Activated CD8-positive, alpha-beta T cell treated with anti-CD3 and anti-CD28 coated beads for 36 hours (primary cell): Measurements from ENCODE around the gene CCDC185. TPM values are rescaled to one million over a fixed set of nuclear protein-coding genes. Genes with fewer than 3 reads are reported as not detected.

Source experiments
- ATAC-seq: fragments of 200-7000 bp; cut with Tn5 transposase; one replicate; pipeline ENCODE4 v1.10.0; 2021; ENCODE audit warnings: mild to moderate bottlenecking, moderate library complexity
- CTCF ChIA-PET: fragments of 350-600 bp; sonication (Branson Sonifier 250); formaldehyde crosslinking; loops from one replicate; lab custom pipeline; 2021; ENCODE audit warnings: antibody characterized with exemption; lab: Charles Lee
- POLR2A ChIA-PET: fragments of 350-600 bp; sonication (Branson Sonifier 250); formaldehyde crosslinking; loops from one replicate; lab custom pipeline; 2021; ENCODE audit warnings: antibody characterized with exemption; lab: Charles Lee
- DNase-seq: peaks from one replicate; pipeline ENCODE4 v3.0.0-alpha.2; 2020
- H3K27ac Mint-ChIP-seq: one replicate; pipeline ENCODE4 v1.8.0; 2021; ENCODE audit warnings: mild to moderate bottlenecking, mixed read lengths
- H3K27me3 Mint-ChIP-seq: one replicate; pipeline ENCODE4 v1.8.0; 2021; ENCODE audit warnings: mixed read lengths
- H3K36me3 Mint-ChIP-seq: one replicate; pipeline ENCODE4 v1.8.0; 2021; ENCODE audit warnings: low read depth, mixed read lengths
- H3K4me1 Mint-ChIP-seq: one replicate; pipeline ENCODE4 v1.8.0; 2021; ENCODE audit warnings: low read depth, mixed read lengths
- H3K4me3 Mint-ChIP-seq: one replicate; pipeline ENCODE4 v1.8.0; 2021; ENCODE audit warnings: mild to moderate bottlenecking, moderate library complexity, mixed read lengths
- H3K9me3 Mint-ChIP-seq: one replicate; pipeline ENCODE4 v1.8.0; 2021; ENCODE audit warnings: mixed read lengths
- intact Hi-C: fragments of 100-400 bp; cut with micrococcal nuclease; formaldehyde crosslinking; loops from one replicate; pipeline ENCODE4 v1.10.0; 2022
- total RNA-seq, 2 experiments: library from RNA; stranded (reverse); gene quantifications; one replicate each; pipeline ENCODE4 v1.2.3, GENCODE V29; 2021
- TF ChIP-seq, protein P1 (sequence below): fragments of 200-600 bp; IDR thresholded peaks from one replicate; pipeline ENCODE4 v1.8.0; 2022; ENCODE audit warnings: antibody characterized with exemption, mild to moderate bottlenecking

Gene CCDC185
- total RNA-seq, 2 experiments from 2014 or later: not detected

DNA sequence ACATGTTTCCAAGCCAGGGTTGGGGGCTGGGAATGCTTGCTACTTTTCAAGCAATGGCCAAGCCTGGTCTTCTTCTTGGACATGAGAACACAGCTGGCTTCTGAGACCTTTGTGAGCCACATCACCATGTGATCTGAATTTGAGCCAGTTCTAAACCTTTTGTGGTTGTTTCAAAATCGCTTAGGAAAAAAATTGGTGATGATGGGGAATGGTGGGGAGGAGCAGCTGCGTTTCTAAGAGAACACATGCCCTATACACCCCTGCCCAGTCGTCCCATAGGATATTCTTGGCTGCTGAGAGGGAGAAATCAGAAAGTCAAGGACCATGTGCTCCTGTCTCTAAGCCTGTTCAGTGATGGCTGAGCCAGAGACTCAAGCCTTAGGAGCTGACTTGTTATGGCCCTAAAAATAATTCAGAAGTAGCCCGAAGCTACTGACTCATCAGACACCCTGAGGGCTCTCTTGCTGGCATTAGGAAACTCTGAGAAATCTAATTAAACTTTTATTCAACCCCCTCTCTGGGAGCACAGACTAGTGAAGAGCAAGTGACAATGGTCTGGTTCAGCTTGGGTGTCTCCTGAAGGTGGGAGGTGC is 30.5 kb downstream of the CCDC185 start:
- no peaks in the 10 kb centered on the region for H3K27me3 Mint-ChIP-seq
- no peak for ATAC-seq
- CTCF ChIA-PET: no interaction called here
- H3K4me3 Mint-ChIP-seq: no peak overlapping the region
- no peak overlapping the region for H3K27ac Mint-ChIP-seq
- DNase-seq: no peak
- H3K9me3 Mint-ChIP-seq: peaks cover 3% of the 10 kb centered on the region
- intact Hi-C loops: no loop called here
- TF ChIP-seq, protein P1, sequence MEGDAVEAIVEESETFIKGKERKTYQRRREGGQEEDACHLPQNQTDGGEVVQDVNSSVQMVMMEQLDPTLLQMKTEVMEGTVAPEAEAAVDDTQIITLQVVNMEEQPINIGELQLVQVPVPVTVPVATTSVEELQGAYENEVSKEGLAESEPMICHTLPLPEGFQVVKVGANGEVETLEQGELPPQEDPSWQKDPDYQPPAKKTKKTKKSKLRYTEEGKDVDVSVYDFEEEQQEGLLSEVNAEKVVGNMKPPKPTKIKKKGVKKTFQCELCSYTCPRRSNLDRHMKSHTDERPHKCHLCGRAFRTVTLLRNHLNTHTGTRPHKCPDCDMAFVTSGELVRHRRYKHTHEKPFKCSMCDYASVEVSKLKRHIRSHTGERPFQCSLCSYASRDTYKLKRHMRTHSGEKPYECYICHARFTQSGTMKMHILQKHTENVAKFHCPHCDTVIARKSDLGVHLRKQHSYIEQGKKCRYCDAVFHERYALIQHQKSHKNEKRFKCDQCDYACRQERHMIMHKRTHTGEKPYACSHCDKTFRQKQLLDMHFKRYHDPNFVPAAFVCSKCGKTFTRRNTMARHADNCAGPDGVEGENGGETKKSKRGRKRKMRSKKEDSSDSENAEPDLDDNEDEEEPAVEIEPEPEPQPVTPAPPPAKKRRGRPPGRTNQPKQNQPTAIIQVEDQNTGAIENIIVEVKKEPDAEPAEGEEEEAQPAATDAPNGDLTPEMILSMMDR: no peak
- POLR2A ChIA-PET: no interaction called here
- H3K4me1 Mint-ChIP-seq: no peaks in the 10 kb centered on the region
- no peaks in the 10 kb centered on the region for H3K36me3 Mint-ChIP-seq

DNA sequence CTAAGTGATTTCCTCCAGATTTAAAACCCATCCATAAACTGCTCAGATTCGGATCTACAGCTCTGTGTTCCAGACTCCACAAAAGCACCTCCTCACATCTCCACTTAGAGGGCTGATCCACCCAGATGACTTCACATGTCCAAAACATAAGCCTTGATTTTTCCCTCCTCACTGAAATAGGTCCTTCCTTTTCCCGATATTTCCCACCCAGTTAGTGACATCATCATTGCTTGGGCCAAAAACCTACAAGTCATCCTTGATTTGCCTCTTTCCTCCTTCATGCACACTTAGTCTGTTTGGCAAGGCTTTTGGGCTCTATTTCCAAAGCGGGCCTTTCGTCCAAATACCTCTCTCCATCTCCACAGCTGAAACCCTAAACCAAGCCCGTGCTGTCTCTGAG is 32.3 kb downstream of the CCDC185 start:
- POLR2A ChIA-PET: no interaction called here
- intact Hi-C loops: no loop called here
- no peaks in the 10 kb centered on the region for H3K4me1 Mint-ChIP-seq
- no peak overlapping the region for H3K4me3 Mint-ChIP-seq
- no peaks in the 10 kb centered on the region for H3K27me3 Mint-ChIP-seq
- H3K27ac Mint-ChIP-seq: no peak overlapping the region
- no peaks in the 10 kb centered on the region for H3K36me3 Mint-ChIP-seq
- TF ChIP-seq, protein P1: no peak
- DNase-seq (no peak), ATAC-seq (no peak)
- CTCF ChIA-PET: no interaction called here
- peaks cover 3% of the 10 kb centered on the region for H3K9me3 Mint-ChIP-seq

DNA sequence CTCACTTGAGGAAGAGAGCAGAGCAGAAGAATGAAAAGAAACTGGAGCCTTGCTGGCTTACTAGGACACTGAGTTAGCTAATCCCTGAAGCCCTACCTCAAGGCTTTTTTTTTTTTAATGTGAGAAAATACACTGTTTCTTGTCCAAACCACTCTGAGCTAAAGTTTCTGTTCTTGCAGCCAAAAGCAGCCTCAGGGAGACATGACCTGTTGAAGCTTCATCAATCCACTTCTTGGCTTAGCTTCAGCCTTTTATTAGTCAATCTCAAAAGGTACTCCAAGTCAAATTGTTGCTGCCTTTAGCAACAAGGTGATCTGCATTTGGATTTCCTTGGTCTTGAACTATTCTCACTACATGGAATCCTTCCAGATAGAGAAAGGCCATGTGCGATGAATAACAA is 33.7 kb downstream of the CCDC185 start:
- H3K9me3 Mint-ChIP-seq: peaks cover 3% of the 10 kb centered on the region
- DNase-seq: no peak
- TF ChIP-seq, protein P1: no peak
- no peaks in the 10 kb centered on the region for H3K36me3 Mint-ChIP-seq
- no peaks in the 10 kb centered on the region for H3K27me3 Mint-ChIP-seq
- POLR2A ChIA-PET: no interaction called here
- no peak overlapping the region for H3K27ac Mint-ChIP-seq
- no peaks in the 10 kb centered on the region for H3K4me1 Mint-ChIP-seq
- intact Hi-C loops: no loop called here
- ATAC-seq: no peak
- CTCF ChIA-PET: no interaction called here
- no peak overlapping the region for H3K4me3 Mint-ChIP-seq

DNA sequence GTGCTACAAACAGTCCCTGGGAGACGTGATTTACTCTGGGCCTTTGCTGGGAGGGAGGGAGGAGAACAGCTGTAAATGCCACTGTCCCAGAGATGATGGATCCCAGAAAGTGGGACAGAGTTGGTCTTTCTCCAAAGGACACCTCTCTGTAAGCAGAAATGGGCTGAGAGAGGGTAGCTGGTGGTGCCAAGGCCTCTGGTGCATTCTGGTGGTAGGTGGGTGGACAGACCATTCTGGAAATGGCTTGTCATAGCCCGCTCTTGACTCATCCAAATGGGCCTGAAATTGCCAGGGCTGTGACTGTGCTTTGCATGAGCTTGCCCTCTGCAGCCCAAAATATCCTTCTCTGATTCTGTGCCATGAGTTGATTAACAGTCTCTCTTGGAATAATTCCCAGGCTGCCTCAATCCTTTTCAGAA is 36.1 kb downstream of the CCDC185 start:
- no peak overlapping the region for H3K4me3 Mint-ChIP-seq
- H3K36me3 Mint-ChIP-seq: no peaks in the 10 kb centered on the region
- ChIA-PET CTCF (no interaction called here), POLR2A (interaction anchor here (0.6 kb wide), 1 partner anchor 392 kb away, joined by 3 read pairs; no protein-coding TSS in a partner anchor)
- H3K27me3 Mint-ChIP-seq: no peaks in the 10 kb centered on the region
- H3K27ac Mint-ChIP-seq: no peak overlapping the region
- intact Hi-C loops: no loop called here
- ATAC-seq (no peak), DNase-seq (no peak)
- H3K4me1 Mint-ChIP-seq: no peaks in the 10 kb centered on the region
- H3K9me3 Mint-ChIP-seq: peaks cover 3% of the 10 kb centered on the region
- TF ChIP-seq, protein P1: no peak

DNA sequence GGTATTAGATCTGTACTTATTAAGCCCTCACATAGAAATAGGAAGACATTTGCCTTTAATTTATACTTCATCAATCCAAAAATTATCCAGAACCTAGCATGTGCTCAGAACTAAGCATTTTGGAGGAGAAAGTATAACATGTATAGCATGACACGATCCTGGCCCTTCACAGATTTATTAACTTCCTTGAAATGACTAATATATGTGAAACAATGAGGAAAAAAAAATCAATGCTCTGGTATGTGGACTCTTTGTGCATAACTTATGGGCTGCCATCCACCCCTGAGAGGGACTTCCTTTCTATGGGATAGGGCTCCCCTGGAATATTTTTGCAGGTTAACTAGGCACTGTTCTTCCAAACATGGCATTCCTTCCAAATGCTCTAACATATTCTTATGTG is 36.6 kb downstream of the CCDC185 start:
- POLR2A ChIA-PET: no interaction called here
- H3K4me1 Mint-ChIP-seq: no peaks in the 10 kb centered on the region

More for the DNA sequence above, 36.6 kb downstream of the CCDC185 start:
- TF ChIP-seq, protein P1: no peak
- no peaks in the 10 kb centered on the region for H3K36me3 Mint-ChIP-seq
- peaks cover 3% of the 10 kb centered on the region for H3K9me3 Mint-ChIP-seq
- H3K27me3 Mint-ChIP-seq: no peaks in the 10 kb centered on the region
- no peak for DNase-seq
- intact Hi-C loops: no loop called here
- ATAC-seq: no peak
- H3K27ac Mint-ChIP-seq: no peak overlapping the region
- no peak overlapping the region for H3K4me3 Mint-ChIP-seq
- CTCF ChIA-PET: no interaction called here
